Loucy (cell line): ENCODE measurements around the gene GNB5.

Experiments used
- H2AFZ ChIP-seq: fragments of 200-600 bp; sonication (generic); 2 replicates; pipeline ENCODE4 v1.6.0; 2016; ENCODE audit warnings: antibody characterized with exemption, mild to moderate bottlenecking, low read length, moderate library complexity
- H3F3A ChIP-seq: fragments of 200-600 bp; 2 replicates; pipeline ENCODE4 v1.6.0; 2016; ENCODE audit warnings: antibody characterized with exemption, low read depth, mild to moderate bottlenecking
- H3K27me3 ChIP-seq: fragments of 200-600 bp; sonication (generic); 2 replicates; pipeline ENCODE4 v1.6.1; 2014; ENCODE audit warnings: low read length, mild to moderate bottlenecking; ENCODE audit not compliant: insufficient read depth, poor library complexity, severe bottlenecking
- H3K36me3 ChIP-seq: fragments of 200-600 bp; sonication (generic); 2 replicates; pipeline ENCODE4 v1.6.1; 2016; ENCODE audit warnings: low read length; ENCODE audit not compliant: insufficient read depth
- H3K4me1 ChIP-seq: fragments of 200-600 bp; sonication (generic); 2 replicates; pipeline ENCODE4 v1.5.1; 2014; ENCODE audit warnings: low read length, mild to moderate bottlenecking; ENCODE audit not compliant: insufficient read depth, poor library complexity, severe bottlenecking
- H3K4me2 ChIP-seq: fragments of 200-600 bp; sonication (generic); 2 replicates; pipeline ENCODE4 v1.6.0; 2014; ENCODE audit warnings: antibody characterized with exemption, low read length, low read depth, mild to moderate bottlenecking; ENCODE audit not compliant: poor library complexity, severe bottlenecking
- H3K4me3 ChIP-seq: fragments of 200-600 bp; sonication (generic); 2 replicates; pipeline ENCODE4 v1.5.1; 2014; ENCODE audit warnings: low read length, mild to moderate bottlenecking, mixed read lengths; ENCODE audit not compliant: poor library complexity, severe bottlenecking
- H3K79me2 ChIP-seq: fragments of 200-600 bp; sonication (generic); 2 replicates; pipeline ENCODE4 v1.6.1; 2014; ENCODE audit warnings: low read length; ENCODE audit not compliant: insufficient read depth
- H3K9ac ChIP-seq: fragments of 200-600 bp; sonication (generic); 2 replicates; pipeline ENCODE4 v1.6.0; 2014; ENCODE audit warnings: mild to moderate bottlenecking, low read depth, low read length, moderate library complexity; ENCODE audit not compliant: poor library complexity, severe bottlenecking
- H3K9me2 ChIP-seq: fragments of 200-600 bp; sonication (generic); replicated peaks from 2 replicates; pipeline ENCODE4 v1.6.1; 2016; ENCODE audit warnings: low read depth, low read length, mixed read lengths
- H3K9me3 ChIP-seq: fragments of 200-600 bp; sonication (generic); 2 replicates; pipeline ENCODE4 v1.6.1; 2014; ENCODE audit warnings: mild to moderate bottlenecking, antibody characterized with exemption, low read length, low read depth; ENCODE audit not compliant: insufficient read depth
- H4K20me1 ChIP-seq: fragments of 200-600 bp; sonication (generic); 2 replicates; pipeline ENCODE4 v1.6.0; 2014; ENCODE audit warnings: antibody characterized with exemption, low read length, mild to moderate bottlenecking; ENCODE audit not compliant: insufficient read depth, poor library complexity, severe bottlenecking
- EZH2phosphoT487 ChIP-seq: fragments of 200-600 bp; IDR thresholded peaks from 2 replicates; pipeline ENCODE4 v1.6.1; 2018; ENCODE audit warnings: antibody characterized with exemption, mild to moderate bottlenecking, moderate library complexity, borderline replicate concordance
- TF ChIP-seq, protein P1 (sequence below): fragments of 200-600 bp; sonication (generic); conservative IDR thresholded peaks from 2 replicates; pipeline ENCODE4 v1.5.1; 2014; ENCODE audit warnings: mild to moderate bottlenecking, antibody characterized with exemption, low read length

The GNB5 gene

DNA sequence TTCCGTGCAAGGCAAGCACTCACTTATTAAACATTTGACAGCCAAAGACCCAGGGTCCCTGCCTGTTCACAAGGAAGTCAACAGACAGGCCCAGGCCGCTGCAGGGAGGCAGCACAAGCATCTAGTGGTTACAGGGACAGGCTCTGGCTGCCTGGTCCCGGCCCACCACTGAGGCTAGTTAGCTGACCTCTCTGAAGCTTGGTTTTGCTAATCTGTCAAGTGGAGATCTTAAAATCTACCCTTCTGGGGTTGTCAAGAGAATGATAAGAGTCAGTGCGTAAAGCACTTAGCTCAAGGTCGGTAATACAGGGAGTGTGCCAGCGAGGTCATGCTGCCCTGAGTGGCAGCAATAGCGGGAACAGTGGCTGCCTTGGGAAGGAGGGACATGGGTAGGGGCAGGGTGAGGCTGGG, 6.0 kb downstream of the GNB5 start:
- Histone ChIP-seq H3K9me3 (no peaks in the 10 kb centered on the region), H3K36me3 (no peaks in the 10 kb centered on the region), H3K4me2 (no peak overlapping the region), H4K20me1 (no peaks in the 10 kb centered on the region), H3K9me2 (no peaks in the 10 kb centered on the region), H2AFZ (no peak overlapping the region), H3K27me3 (no peaks in the 10 kb centered on the region), H3K4me3 (no peak overlapping the region), H3F3A (no peaks in the 10 kb centered on the region), H3K9ac (no peak overlapping the region), H3K79me2 (no peaks in the 10 kb centered on the region), H3K4me1 (peaks cover 7% of the 10 kb centered on the region)
- TF ChIP-seq EZH2phosphoT487, result no peak
- TF ChIP-seq, protein P1, sequence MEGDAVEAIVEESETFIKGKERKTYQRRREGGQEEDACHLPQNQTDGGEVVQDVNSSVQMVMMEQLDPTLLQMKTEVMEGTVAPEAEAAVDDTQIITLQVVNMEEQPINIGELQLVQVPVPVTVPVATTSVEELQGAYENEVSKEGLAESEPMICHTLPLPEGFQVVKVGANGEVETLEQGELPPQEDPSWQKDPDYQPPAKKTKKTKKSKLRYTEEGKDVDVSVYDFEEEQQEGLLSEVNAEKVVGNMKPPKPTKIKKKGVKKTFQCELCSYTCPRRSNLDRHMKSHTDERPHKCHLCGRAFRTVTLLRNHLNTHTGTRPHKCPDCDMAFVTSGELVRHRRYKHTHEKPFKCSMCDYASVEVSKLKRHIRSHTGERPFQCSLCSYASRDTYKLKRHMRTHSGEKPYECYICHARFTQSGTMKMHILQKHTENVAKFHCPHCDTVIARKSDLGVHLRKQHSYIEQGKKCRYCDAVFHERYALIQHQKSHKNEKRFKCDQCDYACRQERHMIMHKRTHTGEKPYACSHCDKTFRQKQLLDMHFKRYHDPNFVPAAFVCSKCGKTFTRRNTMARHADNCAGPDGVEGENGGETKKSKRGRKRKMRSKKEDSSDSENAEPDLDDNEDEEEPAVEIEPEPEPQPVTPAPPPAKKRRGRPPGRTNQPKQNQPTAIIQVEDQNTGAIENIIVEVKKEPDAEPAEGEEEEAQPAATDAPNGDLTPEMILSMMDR, result no peak

- no peak overlapping the region for H3K9ac ChIP-seq
- H3K36me3 ChIP-seq, result no peaks in the 10 kb centered on the region
- H3K4me1 ChIP-seq, result peaks cover 10% of the 10 kb centered on the region
- no peaks in the 10 kb centered on the region for H3K79me2 ChIP-seq
- H3K4me2 ChIP-seq, result no peak overlapping the region
- H2AFZ ChIP-seq, result no peak overlapping the region
- H3K9me3 ChIP-seq, result no peaks in the 10 kb centered on the region
- TF ChIP-seq EZH2phosphoT487, result no peak
- TF ChIP-seq, protein P1, result no peak
- H3K9me2 ChIP-seq, result no peaks in the 10 kb centered on the region
- H3K4me3 ChIP-seq, result no peak overlapping the region
- H4K20me1 ChIP-seq, result no peaks in the 10 kb centered on the region
- H3K27me3 ChIP-seq, result no peaks in the 10 kb centered on the region
- H3F3A ChIP-seq, result no peaks in the 10 kb centered on the region
Measured at GRCh38 chr15:52184721-52185120, 6.5 kb downstream of the GNB5 start.

GRCh38 chr15:52183562-52184173, 7.5 kb downstream of the GNB5 start:
- Histone ChIP-seq H3K9ac (no peak overlapping the region), H3K9me2 (no peaks in the 10 kb centered on the region), H3K9me3 (no peaks in the 10 kb centered on the region), H3K79me2 (peaks cover 5% of the 10 kb centered on the region), H3K4me1 (peaks cover 14% of the 10 kb centered on the region), H2AFZ (no peak overlapping the region), H3K36me3 (no peaks in the 10 kb centered on the region), H3K27me3 (no peaks in the 10 kb centered on the region), H3F3A (no peaks in the 10 kb centered on the region), H4K20me1 (peaks cover under 1% of the 10 kb centered on the region), H3K4me3 (no peak overlapping the region), H3K4me2 (no peak overlapping the region)
- TF ChIP-seq, protein P1, result peak; percentile 75
- TF ChIP-seq EZH2phosphoT487, result no peak
